ENCODE results near the gene ABHD14A.

GRCh38 chr3:51927061-51927977, 47.5 kb upstream of the ABHD14A start:
- TF ChIP-seq POLR2A (IDR thresholded peaks at IDR 0.05) (no peak), CTCF (IDR thresholded peaks at IDR 0.05) (no peak)

All from lower leg skin (tissue), 3 donors.